ENCODE data around the gene TPM2.

Gene TPM2

DNA sequence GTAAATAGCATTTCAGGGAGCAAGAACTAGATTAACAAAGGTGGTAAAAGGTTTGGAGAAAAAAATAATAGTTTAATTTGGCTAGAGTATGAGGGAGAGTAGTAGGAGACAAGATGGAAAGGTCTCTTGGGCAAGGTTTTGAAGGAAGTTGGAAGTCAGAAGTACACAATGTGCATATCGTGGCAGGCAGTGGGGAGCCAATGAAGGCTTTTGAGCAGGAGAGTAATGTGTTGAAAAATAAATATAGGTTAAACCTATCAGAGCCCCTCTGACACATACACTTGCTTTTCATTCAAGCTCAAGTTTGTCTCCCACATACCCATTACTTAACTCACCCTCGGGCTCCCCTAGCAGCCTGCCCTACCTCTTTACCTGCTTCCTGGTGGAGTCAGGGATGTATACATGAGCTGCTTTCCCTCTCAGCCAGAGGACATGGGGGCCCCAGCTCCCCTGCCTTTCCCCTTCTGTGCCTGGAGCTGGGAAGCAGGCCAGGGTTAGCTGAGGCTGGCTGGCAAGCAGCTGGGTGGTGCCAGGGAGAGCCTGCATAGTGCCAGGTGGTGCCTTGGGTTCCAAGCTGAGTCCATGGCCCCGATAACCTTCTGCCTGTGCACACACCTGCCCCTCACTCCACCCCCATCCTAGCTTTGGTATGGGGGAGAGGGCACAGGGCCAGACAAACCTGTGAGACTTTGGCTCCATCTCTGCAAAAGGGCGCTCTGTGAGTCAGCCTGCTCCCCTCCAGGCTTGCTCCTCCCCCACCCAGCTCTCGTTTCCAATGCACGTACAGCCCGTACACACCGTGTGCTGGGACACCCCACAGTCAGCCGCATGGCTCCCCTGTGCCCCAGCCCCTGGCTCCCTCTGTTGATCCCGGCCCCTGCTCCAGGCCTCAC lies 16.3 kb downstream of the TPM2 start, which contains the start of gene CA9:
Gene CA9, plus strand, starts transcription at position 797 of the 893 bp plus-strand sequence. Its CDS starts 32 bp downstream, at position 829.
- peak; percentile 67 for DNase-seq

DNA sequence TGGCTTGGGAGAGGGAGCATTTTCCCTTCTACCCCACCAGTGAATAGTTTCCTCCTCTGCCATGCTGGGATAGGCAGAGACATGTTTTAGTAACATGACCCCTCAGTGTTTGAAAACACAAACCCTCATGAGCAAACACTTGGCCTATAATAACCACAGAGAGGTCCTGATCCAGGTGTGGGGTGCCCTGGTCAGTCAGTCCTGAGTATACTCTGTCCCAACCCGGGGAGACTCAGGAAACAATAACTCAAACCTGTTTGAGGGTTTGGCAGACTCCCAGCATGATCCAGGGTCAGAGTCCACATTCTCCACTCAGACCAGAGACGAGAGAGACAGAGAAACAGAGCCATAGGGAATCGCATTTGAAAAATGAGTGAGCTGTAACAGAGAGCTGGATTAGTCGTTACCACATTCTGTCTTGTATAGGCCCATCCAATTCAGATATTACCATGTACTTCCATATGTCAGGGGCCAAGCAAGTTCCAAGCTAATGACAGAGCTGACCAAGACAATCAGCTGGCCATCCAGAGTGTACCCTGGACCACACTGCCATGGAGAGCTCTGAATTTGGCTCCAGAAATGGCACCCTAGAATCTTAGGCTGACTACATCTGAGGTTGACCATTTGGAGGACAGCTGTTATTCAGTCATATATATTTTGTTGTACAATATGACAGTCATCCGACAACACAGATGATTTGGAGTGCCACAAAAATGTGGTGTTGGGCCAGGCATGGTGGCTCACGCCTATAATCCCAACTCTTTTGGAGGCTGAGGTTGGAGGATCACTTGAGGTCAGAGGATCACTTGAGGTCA lies 20.2 kb downstream of the TPM2 start:
- DNase-seq: peak; percentile 76

DNA sequence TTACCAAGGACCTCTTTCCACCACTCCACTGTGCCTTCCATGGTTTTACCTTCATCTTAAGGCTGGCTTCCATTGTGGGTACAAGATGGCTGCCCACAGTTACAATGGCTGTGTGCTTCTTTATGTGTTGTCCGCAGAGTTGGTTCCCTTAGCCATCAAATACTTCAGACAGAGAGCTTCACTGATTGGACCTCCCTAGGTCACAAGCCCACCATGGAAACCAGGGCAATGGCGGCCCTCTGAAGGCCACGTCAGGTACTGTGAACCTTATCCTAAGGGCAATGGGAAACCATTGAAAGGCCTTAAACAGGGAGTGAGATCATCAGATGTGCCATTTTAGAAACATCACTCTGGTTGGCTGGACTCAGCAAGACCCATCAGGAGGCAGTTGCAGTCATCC lies 21.8 kb downstream of the TPM2 start:
- no peak for DNase-seq

DNA sequence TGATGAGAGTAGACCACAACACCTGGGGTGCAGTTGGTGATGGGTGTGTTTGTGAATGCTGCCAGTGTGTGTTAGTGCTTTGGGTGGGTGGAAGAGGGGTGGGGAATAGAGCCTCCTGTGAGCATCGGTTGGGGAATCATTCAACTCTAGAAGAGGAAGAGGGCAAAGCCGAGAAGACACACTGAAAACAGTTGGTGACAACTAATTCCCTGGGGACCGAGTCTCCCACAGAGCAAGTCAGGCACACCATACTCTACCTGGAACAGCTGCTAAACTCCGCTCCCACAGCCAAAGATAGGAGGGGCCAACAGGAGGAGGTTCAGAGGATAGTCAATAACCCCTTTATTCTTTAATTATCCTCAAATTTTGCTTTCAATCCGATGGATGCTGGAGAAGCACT lies 23.2 kb downstream of the TPM2 start:
- no peak for DNase-seq

DNA sequence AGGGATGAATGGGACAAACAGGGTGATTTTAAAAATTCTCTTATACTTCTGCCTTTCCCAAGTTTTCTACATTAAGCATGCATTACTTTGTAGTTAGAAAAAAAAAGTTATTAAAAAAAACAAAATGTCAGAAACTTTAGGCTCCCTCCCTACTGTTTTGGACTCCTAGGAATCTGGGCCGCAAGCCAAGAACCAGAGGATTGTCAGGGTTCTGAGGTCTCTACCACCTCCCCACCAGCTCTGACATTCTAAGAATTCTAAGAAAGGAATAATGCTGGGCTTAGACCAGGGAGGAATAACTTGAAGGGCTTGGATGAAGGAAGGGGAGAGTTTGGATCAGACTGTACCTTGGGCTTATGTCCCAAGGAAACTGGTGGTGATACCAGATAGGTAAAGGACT lies 23.7 kb downstream of the TPM2 start:
- DNase-seq: no peak

DNA sequence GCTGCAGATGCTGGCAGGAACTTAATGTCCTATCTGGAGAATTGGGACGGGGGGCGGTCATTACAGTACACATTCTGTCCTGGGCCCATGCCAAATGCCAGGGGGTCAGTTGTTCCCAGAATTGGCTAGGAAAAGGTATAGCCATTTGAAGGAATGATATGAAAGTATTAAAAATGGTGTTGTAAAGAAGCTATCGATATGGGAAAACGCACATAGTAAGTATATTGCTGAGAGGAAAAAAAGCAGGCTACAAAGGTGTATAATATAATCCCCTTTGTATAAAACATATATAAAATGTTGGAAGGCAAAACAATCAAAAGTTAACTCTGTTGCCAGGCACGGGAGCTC lies 24.3 kb downstream of the TPM2 start:
- no peak for DNase-seq

DNA sequence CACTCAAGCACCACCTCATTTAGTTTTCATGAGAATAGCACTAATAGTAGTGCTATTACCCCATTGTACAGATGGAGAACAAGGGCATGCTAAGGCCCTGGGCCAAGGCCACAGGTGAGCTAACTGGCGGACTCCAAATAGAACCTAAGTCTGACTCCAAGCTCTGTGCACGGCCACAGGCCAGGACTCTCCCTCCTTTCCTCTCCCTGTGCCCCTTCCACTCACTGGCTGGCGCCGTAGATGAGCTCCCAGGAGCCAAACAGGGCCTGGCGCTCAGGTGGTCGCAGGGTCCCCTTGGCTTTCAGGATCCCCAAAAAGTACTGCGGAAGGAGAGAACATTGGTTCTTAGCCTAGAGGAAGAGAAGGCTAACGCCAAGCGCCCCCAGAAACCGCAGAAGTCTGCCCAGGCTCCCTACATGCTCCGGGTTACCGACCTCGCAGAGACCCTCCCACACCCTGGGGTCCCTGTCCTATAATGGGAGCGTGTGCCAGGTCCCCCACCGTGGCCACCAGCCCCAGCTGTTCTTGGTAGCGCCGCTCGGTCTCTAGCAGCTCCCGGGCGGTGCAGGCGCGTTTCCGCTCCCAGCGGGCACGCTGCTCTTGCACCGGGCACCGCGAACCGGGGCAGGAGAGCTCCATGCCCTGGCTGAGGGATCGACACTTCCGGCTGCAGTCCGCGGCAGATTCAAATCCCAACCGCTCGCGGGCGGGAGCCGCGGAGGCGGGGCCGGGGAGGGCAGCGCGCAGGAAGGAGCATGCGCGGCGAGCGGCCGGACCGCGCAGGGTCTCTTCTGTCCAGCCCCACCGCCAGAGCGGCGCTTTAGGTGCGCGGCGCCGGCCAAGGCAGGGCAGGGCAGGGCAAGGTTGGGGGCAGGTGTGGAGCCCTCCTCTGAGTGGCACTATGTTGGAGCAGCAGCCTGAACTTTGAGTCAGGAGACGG lies 24.9 kb downstream of the TPM2 start, which contains the start of gene ARHGEF39:
Gene ARHGEF39, minus strand, starts transcription at position 665 of the 940 bp plus-strand sequence. Its CDS starts 26 bp downstream, at position 639.
- DNase-seq: peak; percentile 96

DNA sequence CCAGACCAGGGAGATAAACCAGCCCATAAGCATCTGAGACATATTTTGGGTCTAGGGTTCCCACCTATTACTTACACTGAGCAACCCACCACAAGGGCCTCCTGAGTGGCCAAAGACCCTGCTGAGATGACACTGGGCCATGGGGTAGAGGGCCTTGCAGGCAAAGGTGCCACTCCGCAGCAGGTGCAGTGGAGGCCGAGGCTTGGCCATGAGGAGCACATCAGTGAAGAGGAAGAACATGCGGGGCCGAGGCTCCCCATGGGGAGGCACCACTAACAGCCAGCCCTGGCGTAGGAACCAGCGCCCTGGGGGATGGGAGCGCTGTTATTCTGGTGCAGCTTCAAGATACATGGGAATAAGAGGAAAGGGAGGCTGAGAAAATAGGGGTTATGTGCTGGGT lies 27.3 kb downstream of the TPM2 start:
- DNase-seq: no peak

DNA sequence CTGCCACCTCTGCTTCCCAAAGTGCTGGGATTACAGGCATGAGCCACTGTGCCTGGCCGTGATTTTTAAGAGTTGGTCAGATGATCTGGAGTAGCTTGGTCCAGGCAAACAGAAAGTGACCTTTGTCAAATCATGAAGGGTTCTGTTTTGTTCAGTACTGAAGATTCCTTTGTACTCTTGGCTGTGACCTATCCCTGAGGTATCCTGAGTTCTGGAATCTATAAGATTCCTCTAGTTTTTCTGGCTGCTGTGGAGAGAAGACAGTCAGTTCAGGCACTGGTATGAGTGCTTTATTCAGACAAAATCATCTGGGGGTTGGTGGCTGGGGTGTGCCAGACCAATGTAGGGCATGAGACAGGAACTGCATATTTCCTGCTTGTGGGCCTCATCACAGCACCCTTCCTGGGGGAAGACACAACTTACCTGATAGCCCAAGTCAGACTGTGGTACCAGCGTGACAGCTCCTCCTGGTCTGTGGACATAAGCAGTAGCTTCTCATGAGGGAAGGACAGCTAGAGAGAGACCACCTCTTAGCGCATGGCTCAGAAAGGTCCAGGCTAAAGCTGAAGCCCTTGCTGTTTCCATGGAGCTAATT lies 27.9 kb downstream of the TPM2 start:
- no peak for DNase-seq

DNA sequence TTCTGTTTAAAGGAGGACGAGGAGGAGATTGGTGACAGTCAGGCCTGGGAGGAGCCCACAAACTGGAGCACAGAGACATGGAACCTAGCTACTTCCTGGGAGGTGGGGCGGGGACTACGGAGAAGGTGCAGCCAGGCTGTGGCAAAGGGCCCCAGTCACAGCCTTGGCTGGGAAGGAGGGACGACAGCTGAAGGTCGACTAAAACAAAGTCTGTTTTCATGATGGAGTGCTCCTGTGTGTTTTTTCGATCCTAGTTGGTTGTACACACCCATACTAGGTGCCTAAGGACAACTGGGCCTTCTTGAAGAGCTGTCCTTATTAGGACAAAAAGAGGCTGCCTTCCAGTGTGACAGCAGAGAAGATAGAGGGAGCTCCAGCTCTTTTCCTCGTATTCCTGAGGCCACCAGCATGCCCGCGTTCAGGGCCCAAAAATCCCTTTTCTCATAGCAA lies 28.7 kb downstream of the TPM2 start:
- peak; percentile 24 for DNase-seq

DNA sequence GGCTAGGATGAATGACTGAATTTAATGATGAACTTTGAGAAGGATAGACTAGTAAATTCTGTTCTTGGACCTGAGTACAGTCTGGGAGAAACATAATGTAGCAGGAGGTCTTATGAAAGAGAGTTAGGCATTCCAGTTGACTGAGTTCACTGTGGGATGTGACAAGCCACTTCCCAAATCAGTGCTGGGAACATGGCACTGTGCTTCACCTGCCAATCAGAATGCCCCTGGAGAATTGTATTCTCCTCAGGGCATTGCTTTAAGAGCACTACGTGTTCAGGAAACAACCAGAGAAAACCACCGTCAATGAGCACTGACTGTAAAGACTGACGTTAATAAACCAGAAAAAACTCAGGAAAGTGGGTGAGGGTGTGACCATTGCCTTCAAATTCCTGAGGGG lies 30.4 kb downstream of the TPM2 start:
- peak; percentile 36 for DNase-seq

DNA sequence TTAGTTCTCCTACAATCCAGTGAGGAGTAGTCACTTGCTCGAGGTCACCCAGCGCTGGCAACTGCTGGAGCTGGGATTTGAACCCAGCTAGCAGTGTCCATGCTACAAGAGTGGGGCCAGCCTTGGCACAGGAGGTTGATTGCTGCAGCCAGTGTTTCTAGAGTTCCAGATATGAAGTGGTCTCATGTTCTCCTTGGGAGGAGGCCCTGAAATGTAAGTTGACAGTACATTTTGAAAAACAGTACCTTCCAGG lies 30.8 kb downstream of the TPM2 start:
- peak; percentile 73 for DNase-seq

DNA sequence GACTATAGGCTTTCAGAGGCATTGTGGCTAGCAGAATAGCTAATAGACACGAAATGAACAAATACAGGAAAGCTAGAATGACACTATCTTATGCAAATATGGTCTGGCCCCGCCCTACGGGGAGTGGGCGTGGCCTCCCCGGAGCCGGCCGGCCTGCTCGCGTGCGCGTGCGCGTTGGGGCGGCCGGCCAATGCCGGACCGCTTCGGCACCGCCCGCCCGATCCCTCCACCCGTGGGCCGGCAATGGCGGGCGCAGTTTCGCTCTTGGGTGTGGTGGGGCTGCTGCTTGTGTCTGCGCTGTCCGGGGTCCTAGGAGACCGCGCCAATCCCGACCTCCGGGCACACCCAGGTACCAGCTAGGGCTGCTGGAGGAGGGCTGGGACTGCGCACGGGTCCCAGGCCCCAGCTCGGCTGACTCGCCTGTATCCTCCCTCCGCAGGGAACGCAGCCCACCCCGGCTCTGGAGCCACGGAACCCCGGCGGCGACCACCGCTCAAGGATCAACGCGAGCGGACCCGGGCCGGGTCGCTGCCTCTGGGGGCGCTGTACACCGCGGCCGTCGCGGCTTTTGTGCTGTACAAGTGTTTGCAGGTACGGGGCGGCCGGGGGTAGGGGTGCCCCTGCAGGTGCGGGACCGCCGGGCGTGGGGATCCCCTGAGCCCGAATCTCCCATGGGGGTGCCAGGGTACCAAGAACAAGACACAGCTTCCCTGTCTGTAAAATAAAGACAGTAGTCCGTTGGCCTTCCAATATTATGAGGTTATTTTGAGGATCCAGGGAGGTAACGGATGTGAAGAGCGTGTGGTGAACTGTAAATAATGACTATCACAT lies 31.4 kb downstream of the TPM2 start, which contains the start of gene CCDC107:
Gene CCDC107, plus strand, starts transcription at position 156 of the 831 bp plus-strand sequence. Its CDS starts 88 bp downstream, at position 244.
- peak; percentile 92 for DNase-seq

DNA sequence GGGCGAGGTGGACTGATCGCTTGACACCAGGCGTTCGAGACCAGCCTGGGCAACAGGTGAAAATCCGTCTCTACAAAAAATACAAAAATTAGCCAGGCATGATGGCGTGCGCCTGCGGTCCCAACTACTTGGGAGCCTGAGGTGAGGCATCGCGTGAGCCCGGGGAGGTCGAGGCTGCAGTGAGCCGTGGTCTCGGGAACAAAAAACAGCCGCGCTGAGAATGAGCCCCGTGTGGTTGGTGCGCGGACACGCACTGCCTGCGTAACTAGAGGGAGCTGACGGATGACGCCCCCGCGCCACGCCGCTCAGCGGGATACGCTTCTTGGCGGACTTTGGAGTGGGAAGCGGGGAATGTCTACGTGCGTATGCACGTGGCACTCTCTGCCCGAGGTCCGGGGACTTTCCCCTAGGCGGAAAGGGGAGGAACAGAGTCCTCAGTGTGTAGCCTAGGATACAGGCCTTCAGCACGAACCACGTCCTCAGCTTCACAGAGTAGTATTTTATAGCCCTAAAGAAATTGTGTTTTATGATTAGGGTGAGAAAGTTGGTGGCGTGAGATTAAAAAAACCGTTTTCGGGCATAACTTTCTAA lies 32.1 kb downstream of the TPM2 start, which contains the start of gene RMRP:
Gene RMRP, minus strand, starts transcription at position 474 of the 591 bp plus-strand sequence.
- DNase-seq: peak; percentile 100

DNA sequence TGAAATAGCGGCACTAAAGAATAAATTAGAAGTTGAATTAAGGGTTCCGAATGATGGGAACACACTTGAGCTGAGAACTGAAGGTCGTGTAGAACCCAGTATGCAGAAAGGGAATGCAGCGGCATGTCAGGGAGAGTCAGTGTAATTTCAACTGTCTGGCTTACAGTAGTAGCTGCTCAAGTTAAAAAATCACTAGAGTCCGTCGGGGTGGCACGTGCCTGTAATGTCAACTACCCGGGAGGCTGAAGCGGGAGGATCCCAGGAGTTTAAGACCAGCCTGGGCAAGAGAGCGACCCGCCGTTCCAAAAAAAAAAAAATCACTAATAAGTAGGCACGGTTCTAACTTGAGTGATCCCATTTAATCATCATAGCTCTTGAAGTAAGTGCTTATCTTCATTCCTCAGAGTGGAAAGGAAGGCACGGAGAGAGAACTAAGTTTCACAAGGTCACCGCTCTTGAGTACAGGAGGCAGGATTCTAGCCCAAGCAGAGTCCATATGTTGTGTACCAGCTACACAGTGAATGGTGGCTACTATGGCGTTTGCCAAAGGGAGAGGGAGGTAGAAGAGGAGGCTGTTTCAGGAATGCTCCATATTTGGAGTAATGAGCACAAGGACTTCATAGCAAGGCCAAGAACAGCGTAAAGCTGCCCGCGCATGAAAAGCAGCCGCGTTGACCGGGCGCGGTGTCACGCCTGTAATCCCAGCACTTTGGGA lies 32.7 kb downstream of the TPM2 start:
- no peak for DNase-seq

DNA sequence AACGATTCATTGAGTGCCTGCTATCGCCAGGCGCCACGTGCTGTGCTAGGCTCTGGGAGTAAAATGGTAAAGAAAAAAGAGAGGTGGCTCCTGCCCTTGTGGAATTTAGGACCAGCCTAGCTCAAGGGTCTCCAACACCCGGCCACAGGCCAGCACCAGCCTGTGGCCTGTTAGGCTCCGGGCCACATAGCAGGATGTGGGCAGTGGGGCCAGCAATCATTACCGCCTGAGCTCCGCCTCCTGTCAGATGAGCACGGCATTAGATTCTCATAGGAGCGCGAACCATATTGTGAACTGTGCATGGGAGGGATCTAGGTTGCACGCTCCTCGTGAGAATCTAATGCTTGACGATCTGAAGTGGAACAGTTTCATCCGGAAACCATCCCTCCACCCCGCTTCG lies 33.4 kb downstream of the TPM2 start:
- no peak for DNase-seq

DNA sequence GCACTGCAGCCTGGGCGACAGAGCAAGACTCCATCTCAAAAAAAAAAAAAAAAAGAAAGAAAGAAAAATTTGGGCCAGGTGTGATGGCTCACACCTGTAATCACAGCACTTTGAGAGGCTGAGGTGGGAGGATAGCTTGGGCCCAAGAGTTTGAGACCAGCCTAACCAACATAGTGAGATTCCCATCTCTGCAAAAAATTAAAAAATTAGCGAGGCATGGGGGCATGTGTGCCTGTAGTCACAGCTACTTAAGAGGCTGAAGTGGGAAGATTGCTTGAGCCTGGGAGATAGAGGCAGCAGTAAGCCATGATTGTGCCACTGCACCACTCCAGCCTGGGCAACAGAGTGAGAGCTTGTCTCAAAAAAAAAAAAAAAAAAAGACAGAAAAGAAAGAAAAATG lies 36.1 kb downstream of the TPM2 start:
- DNase-seq: no peak

DNA sequence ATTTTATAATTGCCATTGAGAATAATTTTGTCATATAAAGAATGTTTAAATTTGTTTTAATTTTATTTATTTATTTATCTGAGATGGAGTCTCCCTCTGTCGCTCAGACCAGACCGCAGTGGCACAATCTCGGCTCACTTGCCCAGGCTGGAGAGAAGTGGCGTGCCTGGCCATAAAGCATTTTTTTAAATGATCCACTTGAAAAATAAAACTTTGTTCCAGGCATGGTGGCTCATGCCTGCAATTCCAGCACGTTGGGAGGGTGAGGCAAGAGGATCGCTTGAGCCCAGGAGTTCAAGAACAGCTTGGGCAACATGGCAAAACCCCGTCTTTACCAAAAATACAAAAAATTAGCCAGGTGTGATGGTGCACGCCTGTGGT lies 36.9 kb downstream of the TPM2 start:
- DNase-seq: no peak

DNA sequence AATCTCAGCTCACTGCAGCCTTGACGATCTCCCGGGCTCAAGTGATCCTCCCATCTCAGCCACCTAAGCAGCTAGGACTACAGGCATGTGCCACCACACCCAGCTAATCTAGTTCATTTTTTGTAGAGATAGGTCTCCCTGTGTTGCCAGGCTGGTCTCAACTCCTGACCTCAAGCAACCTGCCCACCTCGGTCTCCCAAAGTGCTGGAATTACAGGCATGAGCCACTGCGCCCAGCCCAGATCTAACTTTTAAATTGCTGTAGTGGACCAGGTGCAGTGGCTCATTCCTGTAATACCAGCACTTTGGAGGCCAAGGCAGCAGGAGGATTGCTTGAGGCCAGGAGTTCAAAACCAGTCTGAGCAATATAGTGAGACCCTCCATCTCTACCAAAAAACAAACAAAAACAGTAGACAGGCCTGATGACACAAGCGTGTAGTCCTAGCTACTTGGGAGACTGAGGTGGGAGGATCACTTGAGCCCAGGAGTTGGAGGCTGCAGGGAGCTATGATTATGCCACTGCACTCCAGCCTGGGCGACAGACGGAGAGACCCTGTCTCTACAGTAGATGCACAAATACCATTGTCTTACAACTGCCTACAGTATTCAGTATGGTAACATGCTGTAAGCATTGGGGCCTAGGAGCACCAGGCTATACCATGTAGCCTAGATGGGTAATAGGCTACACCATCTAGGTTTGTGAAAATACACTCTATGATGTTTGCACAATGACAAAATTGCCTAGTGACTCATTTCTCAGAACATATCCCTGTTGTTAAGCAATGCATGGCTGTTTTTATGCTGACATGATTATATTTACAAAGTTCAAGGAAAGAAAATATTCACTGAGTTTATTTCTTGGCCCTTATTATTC lies 37.5 kb downstream of the TPM2 start:
- peak; percentile 35 for DNase-seq
